Measurements from ENCODE around the gene SLC25A21. TPM values are rescaled to one million over a fixed set of nuclear protein-coding genes. Genes with fewer than 3 reads are reported as not detected.

Gene SLC25A21
- total RNA-seq, 1 donor from 2014 or later: 0.56 TPM

- Mint-ChIP-seq H3K36me3 (ENCODE audit: unreplicated experiment) (no peaks in the 10 kb centered on the region), H3K27me3 (ENCODE audit: unreplicated experiment) (peaks cover 7% of the 10 kb centered on the region), H3K4me3 (ENCODE audit: unreplicated experiment) (no peak overlapping the region)
Measured at GRCh38 chr14:36690311-36691040, 481.9 kb downstream of the SLC25A21 start.

GRCh38 chr14:36684946-36685345, 487.5 kb downstream of the SLC25A21 start:
- no peak for TF ChIP-seq CTCF (IDR thresholded peaks at IDR 0.05)
- Mint-ChIP-seq H3K4me1 (ENCODE audit: unreplicated experiment) (no peaks in the 10 kb centered on the region), H3K27me3 (ENCODE audit: unreplicated experiment) (peaks cover 30% of the 10 kb centered on the region), H3K36me3 (ENCODE audit: unreplicated experiment) (no peaks in the 10 kb centered on the region), H3K27ac (ENCODE audit: unreplicated experiment) (no peak overlapping the region), H3K4me3 (ENCODE audit: unreplicated experiment) (no peak overlapping the region), H3K9me3 (ENCODE audit: unreplicated experiment) (no peaks in the 10 kb centered on the region)
- no peak for DNase-seq (ENCODE audit: extremely low spot score, unreplicated experiment)

More at GRCh38 chr14:36690311-36691040, 481.9 kb downstream of the SLC25A21 start:
- no peak overlapping the region for H3K27ac Mint-ChIP-seq (ENCODE audit: unreplicated experiment)
- H3K4me1 Mint-ChIP-seq (ENCODE audit: unreplicated experiment): no peaks in the 10 kb centered on the region
- DNase-seq (ENCODE audit: extremely low spot score, unreplicated experiment): no peak
- no peak for TF ChIP-seq CTCF (IDR thresholded peaks at IDR 0.05)
- no peaks in the 10 kb centered on the region for H3K9me3 Mint-ChIP-seq (ENCODE audit: unreplicated experiment)

- no peak for TF ChIP-seq CTCF (IDR thresholded peaks at IDR 0.05)
- no peaks in the 10 kb centered on the region for H3K4me1 Mint-ChIP-seq (ENCODE audit: unreplicated experiment)
- no peaks in the 10 kb centered on the region for H3K9me3 Mint-ChIP-seq (ENCODE audit: unreplicated experiment)
- no peaks in the 10 kb centered on the region for H3K36me3 Mint-ChIP-seq (ENCODE audit: unreplicated experiment)
- peaks cover 41% of the 10 kb centered on the region for H3K27me3 Mint-ChIP-seq (ENCODE audit: unreplicated experiment)
- H3K27ac Mint-ChIP-seq (ENCODE audit: unreplicated experiment): no peak overlapping the region
- no peak overlapping the region for H3K4me3 Mint-ChIP-seq (ENCODE audit: unreplicated experiment)
- no peak for DNase-seq (ENCODE audit: extremely low spot score, unreplicated experiment)
Measured at GRCh38 chr14:36683083-36683724, 489.2 kb downstream of the SLC25A21 start.

- H3K9me3 Mint-ChIP-seq (ENCODE audit: unreplicated experiment): no peaks in the 10 kb centered on the region
- no peak overlapping the region for H3K4me3 Mint-ChIP-seq (ENCODE audit: unreplicated experiment)
- H3K36me3 Mint-ChIP-seq (ENCODE audit: unreplicated experiment): no peaks in the 10 kb centered on the region
- TF ChIP-seq CTCF (IDR thresholded peaks at IDR 0.05): no peak
- H3K4me1 Mint-ChIP-seq (ENCODE audit: unreplicated experiment): no peaks in the 10 kb centered on the region
- H3K27ac Mint-ChIP-seq (ENCODE audit: unreplicated experiment): no peak overlapping the region
- H3K27me3 Mint-ChIP-seq (ENCODE audit: unreplicated experiment): peaks cover 46% of the 10 kb centered on the region
- DNase-seq (ENCODE audit: extremely low spot score, unreplicated experiment): no peak
Measured at GRCh38 chr14:36682338-36682737, 490.1 kb downstream of the SLC25A21 start.

- H3K9me3 Mint-ChIP-seq (ENCODE audit: unreplicated experiment): no peaks in the 10 kb centered on the region
- no peaks in the 10 kb centered on the region for H3K36me3 Mint-ChIP-seq (ENCODE audit: unreplicated experiment)
- no peak overlapping the region for H3K4me3 Mint-ChIP-seq (ENCODE audit: unreplicated experiment)
- TF ChIP-seq CTCF (IDR thresholded peaks at IDR 0.05): no peak
- H3K27me3 Mint-ChIP-seq (ENCODE audit: unreplicated experiment): peaks cover 69% of the 10 kb centered on the region
- H3K4me1 Mint-ChIP-seq (ENCODE audit: unreplicated experiment): no peaks in the 10 kb centered on the region
- no peak overlapping the region for H3K27ac Mint-ChIP-seq (ENCODE audit: unreplicated experiment)
- DNase-seq (ENCODE audit: extremely low spot score, unreplicated experiment): no peak
Measured at GRCh38 chr14:36676236-36676635, 496.2 kb downstream of the SLC25A21 start.
